HepG2 (cell line): Measurements from ENCODE around the gene ENO2. TPM values are rescaled to one million over a fixed set of nuclear protein-coding genes. Genes with fewer than 3 reads are reported as not detected.
"Not testable (repeated sequence)": the region's sequence is repeated elsewhere in the genome, so short reads cannot be mapped to it uniquely, and the experiment has no call there.

Source experiments
- ATAC-seq: fragments of 200-7000 bp; cut with Tn5 transposase; 3 replicates; pipeline ENCODE4 v1.9.1; 2020; ENCODE audit warnings: mild to moderate bottlenecking, moderate library complexity
- BruUV-seq: library from RNA; stranded (reverse); fragments of 400-500 nt; replicated peaks from 2 replicates; lab custom pipeline; 2021; lab: Mats Ljungman, UMichigan
- CTCF ChIA-PET: fragments of 300-600 bp; formaldehyde crosslinking; extraction: SDS; loops from one replicate; lab custom pipeline; 2021; ENCODE audit warnings: low total read pairs, inconsistent platforms, low intra/inter-chr PET ratio; lab: Yijun Ruan, JAX
- POLR2A ChIA-PET: fragments of 350-600 bp; sonication (Branson Sonifier 250); formaldehyde crosslinking; loops from one replicate; lab custom pipeline; 2020; ENCODE audit warnings: antibody characterized with exemption, inconsistent platforms; lab: Yijun Ruan, JAX
- DNase-seq: peaks from one replicate; pipeline ENCODE4 v3.0.0-alpha.2; 2015; ENCODE audit warnings: low spot score
- FAIRE-seq: peaks from 3 replicates; lab custom pipeline; 2011; peaks lifted over from hg19 to GRCh38; lab: Jason Lieb, UNC
- H2AFZ ChIP-seq: one replicate; pipeline ENCODE4 v1.6.1; 2011; ENCODE audit warnings: low read length, inconsistent platforms
- H3K27ac ChIP-seq: fragments of 300-600 bp; 3 replicates; pipeline ENCODE4 v1.8.0; 2011; ENCODE audit warnings: mixed run types, mild to moderate bottlenecking, mixed read lengths, low read length, inconsistent platforms; ENCODE audit not compliant: insufficient read depth; ENCODE audit errors: extremely low read length
- H3K27me3 ChIP-seq, 2 experiments: fragments of 200-600 bp in 1 of 2; 2 replicates in 1 of 2; 3 replicates in 1 of 2; pipeline versions ENCODE4 v1.6.0 to v1.8.0; 2011; ENCODE audit warnings: low read length in 2 of 2, mild to moderate bottlenecking in 2 of 2, moderate library complexity in 2 of 2, inconsistent platforms in 1 of 2; ENCODE audit not compliant: insufficient read depth in 2 of 2, control insufficient read depth in 1 of 2
- H3K36me3 ChIP-seq, 2 experiments: fragments of 200-600 bp in 1 of 2; replicated peaks in 1 of 2; 2 replicates in 1 of 2; 3 replicates in 1 of 2; pipeline versions ENCODE4 v1.5.1 to v1.8.0; 2011; ENCODE audit warnings: low read length in 2 of 2, inconsistent platforms in 1 of 2; ENCODE audit not compliant: insufficient read depth in 2 of 2, control insufficient read depth in 1 of 2
- H3K4me1 ChIP-seq: 2 replicates; pipeline ENCODE4 v1.5.1; 2012; ENCODE audit warnings: low read length, inconsistent platforms; ENCODE audit not compliant: insufficient read depth
- H3K4me2 ChIP-seq: 2 replicates; pipeline ENCODE4 v1.6.0; 2011; ENCODE audit warnings: low read depth, low read length, inconsistent platforms
- H3K4me3 ChIP-seq, 3 experiments: fragments of 200-600 bp in 1 of 3; sonication (generic), shearing (Covaris generic) in 1 of 3; replicated peaks in 1 of 3; 2 replicates each; pipeline ENCODE4 v1.5.1; 2011 to 2016; ENCODE audit warnings: low read length in 3 of 3, inconsistent platforms in 2 of 3, low read depth in 2 of 3, mild to moderate bottlenecking in 2 of 3, control low read depth in 1 of 3, mixed read lengths in 1 of 3; ENCODE audit not compliant: insufficient read depth in 1 of 3
- H3K79me2 ChIP-seq: one replicate; pipeline ENCODE4 v1.6.1; 2011; ENCODE audit warnings: low read length, inconsistent platforms; ENCODE audit not compliant: insufficient read depth
- H3K9ac ChIP-seq: 2 replicates; pipeline ENCODE4 v1.6.0; 2011; ENCODE audit warnings: mild to moderate bottlenecking, low read depth, low read length, inconsistent platforms; ENCODE audit not compliant: insufficient read depth
- H3K9me3 ChIP-seq: 2 replicates; pipeline ENCODE4 v1.5.1; 2012; ENCODE audit warnings: mild to moderate bottlenecking, low read length
- H4K20me1 ChIP-seq: 2 replicates; pipeline ENCODE4 v1.6.0; 2011; ENCODE audit warnings: inconsistent platforms, mild to moderate bottlenecking, low read length, moderate library complexity; ENCODE audit not compliant: insufficient read depth
- SNAPC4 ChIP-seq: sonication (generic); formaldehyde crosslinking; IDR thresholded peaks from 2 replicates; pipeline ENCODE4 v1.4.0; 2020; ENCODE audit warnings: mild to moderate bottlenecking, missing genetic modification reagents
- ZBTB38 ChIP-seq: sonication (generic); formaldehyde crosslinking; IDR thresholded peaks from 2 replicates; pipeline ENCODE4 v1.5.1; 2020; ENCODE audit warnings: mild to moderate bottlenecking, missing genetic modification reagents
- ZNF121 ChIP-seq: sonication (generic); formaldehyde crosslinking; IDR thresholded peaks from 2 replicates; pipeline ENCODE4 v1.5.0; 2020; ENCODE audit warnings: mild to moderate bottlenecking, missing genetic modification reagents
- ZNF414 ChIP-seq: sonication (generic); formaldehyde crosslinking; IDR thresholded peaks from 2 replicates; pipeline ENCODE4 v1.5.0; 2020; ENCODE audit warnings: missing genetic modification reagents
- WGBS: methylation state at CpG from one replicate; pipeline ENCODE4 v1.1.6; 2017; ENCODE audit warnings: low lambda C conversion rate; 5-methylcytosine and 5-hydroxymethylcytosine counted together
- in situ Hi-C: cut with HindIII; loops from 2 replicates; pipeline ENCODE4 v1.10.0; 2017; ENCODE audit warnings: low pct_unique_long_range_greater_than_20kb; ENCODE audit not compliant: extremely low pct_ligation_motif_present
- intact Hi-C: fragments of 100-400 bp; cut with micrococcal nuclease; formaldehyde crosslinking; loops from one replicate; pipeline ENCODE4 v1.10.0; 2022; ENCODE audit not compliant: unreplicated experiment
- polyA plus RNA-seq, 8 experiments: library from polyadenylated mRNA; depleted of rRNA in 3 of 8; stranded (reverse) in 7 of 8; unstranded in 1 of 8; fragments of >200 nt; fragmentation: Illumina TruSeq in 4 of 8; extraction: Trizol in 4 of 8; gene quantifications; 2 replicates each; pipeline versions ENCODE4 v1.2.1 to v1.2.3, GENCODE V29; 2011 to 2016; ENCODE audit warnings: low read depth in 4 of 8, missing spikeins in 1 of 8, mixed read lengths in 1 of 8; ENCODE audit not compliant: insufficient read depth in 1 of 8
- total RNA-seq, 5 experiments: library from RNA; depleted of rRNA; stranded (reverse); fragments of >200 nt; fragmentation: Illumina TruSeq; extraction: Trizol; gene quantifications; 2 replicates each; pipeline ENCODE4 v1.2.3, GENCODE V29; 2016; ENCODE audit warnings: low read depth in 1 of 5

Gene ENO2
- total and polyA plus RNA-seq, 2 of the 13 experiments (the other 11 are each of a cell fraction or from before 2014, with no cell fraction given): 19.3 to 136 TPM

GRCh38 chr12:6889775-6890573 lies 24.4 kb upstream of the ENO2 start:
- 97% methylated on average over 21 of the region's 21 CpGs for WGBS
- in situ Hi-C loops, H2AFZ ChIP-seq: not testable (repeated sequence)

More at GRCh38 chr12:6889775-6890573, 24.4 kb upstream of the ENO2 start:
- not testable (repeated sequence) for H4K20me1 ChIP-seq, H3K27me3 ChIP-seq, ATAC-seq
- TF ChIP-seq ZNF414 (CRISPR knock-in tag): 0 out of 2 replicates have a peak, but pooled peaks have one; percentile 14
- TF ChIP-seq SNAPC4 (CRISPR knock-in tag): 0 out of 2 replicates have a peak, but pooled peaks have one; percentile 4
- TF ChIP-seq ZBTB38 (CRISPR knock-in tag): peak; percentile 40; the same call in 1 of the 2 replicates
- TF ChIP-seq ZNF121 (CRISPR knock-in tag): peak; percentile 79; the same call in 1 of the 2 replicates
- TF ChIP-seq, all 625 proteins: peak for 4; not testable (repeated sequence) for 621
- H3K4me2 ChIP-seq, DNase-seq, H3K9me3 ChIP-seq, FAIRE-seq, H3K79me2 ChIP-seq, intact Hi-C loops, H3K4me3 ChIP-seq, BruUV-seq, H3K36me3 ChIP-seq: not testable (repeated sequence)
- Histone ChIP-seq H3K4me1 (peaks cover 52% of the 10 kb centered on the region), H3K27ac (peak overlapping the region; percentile 94), H3K9ac (peak overlapping the region; percentile 70)
- ChIA-PET CTCF (interaction anchor here (2.5 kb wide), 1 partner anchor 17 kb away, joined by 24 read pairs; the partner anchor contains the start of gene SPSB2), POLR2A (interaction anchor here (0.9 to 4.4 kb wide), 5 partner anchors 9 to 54 kb away, joined by 3 to 73 read pairs (median 11); partner anchors contain the start of genes C12orf57 and SPSB2)
